GM12864 (cell line): Measurements from ENCODE around the gene DPYD.

Experiments used
- DNase-seq: peaks from one replicate; pipeline ENCODE4 v3.0.0-alpha.2; 2011; ENCODE audit warnings: low read depth
- H3K4me3 ChIP-seq: 2 replicates; pipeline ENCODE4 v1.5.1; 2011; ENCODE audit warnings: mild to moderate bottlenecking, low read depth, low read length, control low read depth
- CTCF ChIP-seq: IDR thresholded peaks from 2 replicates; pipeline ENCODE4 v1.5.1; 2011; ENCODE audit warnings: low read depth, mild to moderate bottlenecking, moderate library complexity, low read length, control low read depth, inconsistent platforms; ENCODE audit errors: missing control alignments

Gene DPYD

GRCh38 chr1:97907886-97908285 is 12.9 kb downstream of the DPYD start:
- no peak for DNase-seq
- no peak overlapping the region for H3K4me3 ChIP-seq
- TF ChIP-seq CTCF, result no peak

- DNase-seq, result no peak
- TF ChIP-seq CTCF, result no peak
- H3K4me3 ChIP-seq, result no peak overlapping the region
Measured at GRCh38 chr1:97906567-97907241, 14.1 kb downstream of the DPYD start.

- H3K4me3 ChIP-seq, result no peak overlapping the region
- no peak for DNase-seq
- no peak for TF ChIP-seq CTCF
Measured at GRCh38 chr1:97905141-97905940, 15.5 kb downstream of the DPYD start.

- no peak for TF ChIP-seq CTCF
- no peak overlapping the region for H3K4me3 ChIP-seq
- DNase-seq, result no peak
Measured at GRCh38 chr1:97904534-97904933, 16.3 kb downstream of the DPYD start.

GRCh38 chr1:97903626-97904025 is 17.2 kb downstream of the DPYD start:
- no peak for TF ChIP-seq CTCF
- no peak overlapping the region for H3K4me3 ChIP-seq
- no peak for DNase-seq

GRCh38 chr1:97902067-97902466 is 18.8 kb downstream of the DPYD start:
- no peak for TF ChIP-seq CTCF
- no peak for DNase-seq
- H3K4me3 ChIP-seq, result no peak overlapping the region

- H3K4me3 ChIP-seq, result no peak overlapping the region
- DNase-seq, result no peak
- TF ChIP-seq CTCF, result no peak
Measured at GRCh38 chr1:97901017-97901658, 19.7 kb downstream of the DPYD start.
